ENCODE results near the gene STARD7.

DNA sequence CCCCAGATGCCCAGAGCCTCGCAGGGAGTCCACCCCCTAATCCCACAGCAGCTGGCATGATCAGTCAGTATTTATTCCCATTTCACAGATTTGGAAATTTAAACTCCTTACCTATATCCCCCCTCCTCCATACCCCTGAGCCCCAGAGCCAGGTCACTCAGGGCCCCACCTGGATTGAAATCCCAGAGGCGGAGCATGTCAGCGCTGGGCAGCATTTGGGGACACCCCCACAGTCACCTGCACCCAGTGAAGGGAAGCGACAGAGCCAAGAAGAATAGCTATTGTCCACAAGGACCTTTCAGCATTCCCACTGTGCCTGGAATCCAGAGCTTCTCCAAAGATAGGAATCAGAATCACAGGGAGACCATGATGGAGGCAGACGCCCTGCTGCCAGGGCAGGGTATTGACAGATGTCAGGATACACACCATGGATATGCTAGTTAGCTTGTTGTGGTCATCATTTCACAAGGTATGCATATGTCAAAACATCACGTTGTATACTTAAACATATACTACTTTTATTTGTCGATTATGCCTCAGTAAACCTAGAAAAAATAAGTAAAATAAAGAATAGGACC, 69.4 kb downstream of the STARD7 start:
- TF ChIP-seq, protein P1, sequence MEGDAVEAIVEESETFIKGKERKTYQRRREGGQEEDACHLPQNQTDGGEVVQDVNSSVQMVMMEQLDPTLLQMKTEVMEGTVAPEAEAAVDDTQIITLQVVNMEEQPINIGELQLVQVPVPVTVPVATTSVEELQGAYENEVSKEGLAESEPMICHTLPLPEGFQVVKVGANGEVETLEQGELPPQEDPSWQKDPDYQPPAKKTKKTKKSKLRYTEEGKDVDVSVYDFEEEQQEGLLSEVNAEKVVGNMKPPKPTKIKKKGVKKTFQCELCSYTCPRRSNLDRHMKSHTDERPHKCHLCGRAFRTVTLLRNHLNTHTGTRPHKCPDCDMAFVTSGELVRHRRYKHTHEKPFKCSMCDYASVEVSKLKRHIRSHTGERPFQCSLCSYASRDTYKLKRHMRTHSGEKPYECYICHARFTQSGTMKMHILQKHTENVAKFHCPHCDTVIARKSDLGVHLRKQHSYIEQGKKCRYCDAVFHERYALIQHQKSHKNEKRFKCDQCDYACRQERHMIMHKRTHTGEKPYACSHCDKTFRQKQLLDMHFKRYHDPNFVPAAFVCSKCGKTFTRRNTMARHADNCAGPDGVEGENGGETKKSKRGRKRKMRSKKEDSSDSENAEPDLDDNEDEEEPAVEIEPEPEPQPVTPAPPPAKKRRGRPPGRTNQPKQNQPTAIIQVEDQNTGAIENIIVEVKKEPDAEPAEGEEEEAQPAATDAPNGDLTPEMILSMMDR (IDR thresholded peaks at IDR 0.05) = no peak
- TF ChIP-seq POLR2A (IDR thresholded peaks at IDR 0.05) = no peak

Data from right lobe of liver (tissue), 4 donors.